GM10266 (cell line): ENCODE measurements around the gene PLEKHH2.

ENCODE experiments used
- DNase-seq: peaks from one replicate; pipeline ENCODE4 v3.0.0; 2012; ENCODE audit errors: extremely low spot score
- CTCF ChIP-seq: IDR thresholded peaks from 2 replicates; pipeline ENCODE4 v1.5.1; 2012; ENCODE audit warnings: mild to moderate bottlenecking, low read depth; ENCODE audit not compliant: control insufficient read depth, insufficient read depth; ENCODE audit errors: missing control alignments

Gene PLEKHH2

GRCh38 chr2:43788646-43789045 lies 151.6 kb downstream of the PLEKHH2 start:
- no peak for DNase-seq
- TF ChIP-seq CTCF = no peak

- DNase-seq = no peak
- no peak for TF ChIP-seq CTCF
Observed at GRCh38 chr2:43790147-43790546, 153.1 kb downstream of the PLEKHH2 start.

GRCh38 chr2:43791035-43791765 lies 154.1 kb downstream of the PLEKHH2 start:
- DNase-seq = no peak
- TF ChIP-seq CTCF = no peak

GRCh38 chr2:43792653-43793052 lies 155.6 kb downstream of the PLEKHH2 start:
- DNase-seq = no peak
- no peak for TF ChIP-seq CTCF

- no peak for TF ChIP-seq CTCF
- no peak for DNase-seq
Observed at GRCh38 chr2:43794956-43795355, 157.9 kb downstream of the PLEKHH2 start.

GRCh38 chr2:43796206-43796605 lies 159.1 kb downstream of the PLEKHH2 start:
- no peak for TF ChIP-seq CTCF
- DNase-seq = no peak

GRCh38 chr2:43798300-43798699 lies 161.2 kb downstream of the PLEKHH2 start:
- no peak for DNase-seq
- no peak for TF ChIP-seq CTCF
